ENCODE data around the gene LFNG.

DNA sequence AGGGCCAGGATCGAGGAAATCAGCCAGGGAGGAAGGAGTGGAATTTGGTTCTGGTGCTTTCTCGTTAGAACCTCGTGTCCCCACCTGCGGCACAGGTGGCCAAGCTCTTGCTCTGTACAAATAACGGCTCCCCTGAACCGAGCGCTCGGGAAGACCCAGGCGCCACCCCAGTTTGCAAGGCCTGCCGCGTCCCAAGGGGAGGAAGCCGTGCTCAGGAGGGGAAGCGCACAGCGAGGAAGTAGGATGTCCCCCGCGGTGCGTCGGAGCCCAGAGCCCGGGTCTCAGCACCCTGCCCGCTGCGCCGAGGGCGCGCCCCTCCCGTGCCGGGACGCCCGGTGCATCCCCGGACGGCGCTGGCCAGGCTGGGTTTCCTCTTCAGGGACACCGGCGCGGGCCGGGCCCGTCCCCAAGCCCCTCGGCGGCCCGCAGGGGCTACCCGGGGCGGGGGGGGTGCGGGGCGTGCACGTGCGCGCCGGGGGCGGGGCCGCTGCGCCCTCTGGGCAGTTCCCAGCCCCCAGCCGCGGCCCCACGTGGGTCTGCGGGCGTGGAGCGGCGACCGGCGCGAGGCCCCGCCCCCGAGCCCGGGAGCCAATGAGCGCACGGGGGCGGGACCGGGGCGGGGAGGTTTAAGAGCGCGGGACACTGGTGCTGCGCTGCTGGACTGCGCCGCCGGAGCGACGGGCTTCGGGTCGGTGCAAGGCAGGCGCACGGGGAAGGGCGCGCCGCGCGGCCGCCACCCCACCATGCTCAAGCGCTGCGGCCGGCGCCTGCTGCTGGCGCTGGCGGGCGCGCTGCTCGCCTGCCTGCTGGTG, at the start of gene LFNG:
- TF ChIP-seq, protein P1, sequence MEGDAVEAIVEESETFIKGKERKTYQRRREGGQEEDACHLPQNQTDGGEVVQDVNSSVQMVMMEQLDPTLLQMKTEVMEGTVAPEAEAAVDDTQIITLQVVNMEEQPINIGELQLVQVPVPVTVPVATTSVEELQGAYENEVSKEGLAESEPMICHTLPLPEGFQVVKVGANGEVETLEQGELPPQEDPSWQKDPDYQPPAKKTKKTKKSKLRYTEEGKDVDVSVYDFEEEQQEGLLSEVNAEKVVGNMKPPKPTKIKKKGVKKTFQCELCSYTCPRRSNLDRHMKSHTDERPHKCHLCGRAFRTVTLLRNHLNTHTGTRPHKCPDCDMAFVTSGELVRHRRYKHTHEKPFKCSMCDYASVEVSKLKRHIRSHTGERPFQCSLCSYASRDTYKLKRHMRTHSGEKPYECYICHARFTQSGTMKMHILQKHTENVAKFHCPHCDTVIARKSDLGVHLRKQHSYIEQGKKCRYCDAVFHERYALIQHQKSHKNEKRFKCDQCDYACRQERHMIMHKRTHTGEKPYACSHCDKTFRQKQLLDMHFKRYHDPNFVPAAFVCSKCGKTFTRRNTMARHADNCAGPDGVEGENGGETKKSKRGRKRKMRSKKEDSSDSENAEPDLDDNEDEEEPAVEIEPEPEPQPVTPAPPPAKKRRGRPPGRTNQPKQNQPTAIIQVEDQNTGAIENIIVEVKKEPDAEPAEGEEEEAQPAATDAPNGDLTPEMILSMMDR (IDR thresholded peaks at IDR 0.05; ENCODE audit: low read depth, low read length, poor library complexity, severe bottlenecking) = no peak
- no peak for TF ChIP-seq EZH2phosphoT487 (IDR thresholded peaks at IDR 0.05; ENCODE audit: borderline replicate concordance, low read length)
